ENCODE results near the gene E2F8.

Gene E2F8

GRCh38 chr11:19253817-19254216 lies 13.1 kb upstream of the E2F8 start:
- POLR2A ChIA-PET = interaction anchor here (0.5 kb wide), 1 partner anchor 181 kb away, joined by 5 read pairs; no protein-coding TSS in a partner anchor
- CTCF ChIA-PET = interaction anchor here (0.5 to 4.0 kb wide), 5 partner anchors 8 to 1225 kb away, joined by 3 to 17 read pairs (median 3); no protein-coding TSS in a partner anchor
- no peak overlapping the region for H3K4me3 ChIP-seq (ENCODE audit: low read depth, low read length)
- TF ChIP-seq, protein P1, sequence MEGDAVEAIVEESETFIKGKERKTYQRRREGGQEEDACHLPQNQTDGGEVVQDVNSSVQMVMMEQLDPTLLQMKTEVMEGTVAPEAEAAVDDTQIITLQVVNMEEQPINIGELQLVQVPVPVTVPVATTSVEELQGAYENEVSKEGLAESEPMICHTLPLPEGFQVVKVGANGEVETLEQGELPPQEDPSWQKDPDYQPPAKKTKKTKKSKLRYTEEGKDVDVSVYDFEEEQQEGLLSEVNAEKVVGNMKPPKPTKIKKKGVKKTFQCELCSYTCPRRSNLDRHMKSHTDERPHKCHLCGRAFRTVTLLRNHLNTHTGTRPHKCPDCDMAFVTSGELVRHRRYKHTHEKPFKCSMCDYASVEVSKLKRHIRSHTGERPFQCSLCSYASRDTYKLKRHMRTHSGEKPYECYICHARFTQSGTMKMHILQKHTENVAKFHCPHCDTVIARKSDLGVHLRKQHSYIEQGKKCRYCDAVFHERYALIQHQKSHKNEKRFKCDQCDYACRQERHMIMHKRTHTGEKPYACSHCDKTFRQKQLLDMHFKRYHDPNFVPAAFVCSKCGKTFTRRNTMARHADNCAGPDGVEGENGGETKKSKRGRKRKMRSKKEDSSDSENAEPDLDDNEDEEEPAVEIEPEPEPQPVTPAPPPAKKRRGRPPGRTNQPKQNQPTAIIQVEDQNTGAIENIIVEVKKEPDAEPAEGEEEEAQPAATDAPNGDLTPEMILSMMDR (IDR thresholded peaks at IDR 0.05; ENCODE audit: insufficient read depth, low read length, missing control alignments) = no peak
- DNase-seq (ENCODE audit: low read depth, low spot score) = no peak

GRCh38 chr11:19253153-19253745 lies 12.5 kb upstream of the E2F8 start:
- no peak overlapping the region for H3K4me3 ChIP-seq (ENCODE audit: low read depth, low read length)
- ChIA-PET CTCF (interaction anchor here (0.6 to 4.0 kb wide), 7 partner anchors 9 to 303 kb away, joined by 3 to 17 read pairs (median 3); no protein-coding TSS in a partner anchor), POLR2A (interaction anchor here (0.5 kb wide), 1 partner anchor 182 kb away, joined by 5 read pairs; no protein-coding TSS in a partner anchor)
- TF ChIP-seq, protein P1 (IDR thresholded peaks at IDR 0.05; ENCODE audit: insufficient read depth, low read length, missing control alignments) = no peak
- no peak for DNase-seq (ENCODE audit: low read depth, low spot score)

DNA sequence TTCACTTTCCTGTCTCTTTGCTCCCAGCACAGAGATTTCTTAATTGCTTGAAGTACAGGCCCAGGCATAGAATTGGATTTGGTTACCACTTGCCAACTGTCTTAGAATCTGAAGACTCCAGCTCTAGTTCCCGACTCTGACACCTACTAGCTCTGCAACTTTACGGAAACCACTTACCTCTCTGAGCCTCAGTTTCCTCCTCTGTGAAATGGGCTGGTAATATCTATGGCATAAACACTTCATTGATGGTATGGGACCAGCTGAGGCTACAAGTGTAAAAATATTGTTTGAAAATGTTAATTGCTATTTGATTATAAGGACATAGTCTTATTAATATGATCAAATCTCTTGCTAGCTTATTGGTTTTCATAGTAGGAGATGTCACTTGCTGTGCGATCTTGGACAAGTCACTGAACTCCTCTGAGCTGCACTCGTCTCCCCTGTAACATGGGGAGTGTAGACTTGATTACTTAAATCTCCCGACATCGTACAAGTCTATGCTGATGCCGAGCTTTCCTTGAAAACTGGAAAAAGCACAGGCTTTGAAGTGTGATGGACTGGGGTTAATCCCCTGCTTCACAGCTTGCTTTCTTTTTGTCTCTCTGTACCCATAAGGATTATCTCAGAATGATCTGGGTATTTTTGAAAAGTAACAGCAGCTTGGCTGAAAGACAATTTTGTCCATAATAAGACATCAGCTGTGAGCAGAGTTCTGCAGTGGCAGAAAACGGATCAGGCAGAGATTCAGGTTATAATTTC lies 11.8 kb upstream of the E2F8 start:
- TF ChIP-seq, protein P1 (IDR thresholded peaks at IDR 0.05; ENCODE audit: insufficient read depth, low read length, missing control alignments) = no peak
- CTCF ChIA-PET = interaction anchor here (0.7 to 4.0 kb wide), 8 partner anchors 7 to 303 kb away, joined by 3 to 17 read pairs (median 3); no protein-coding TSS in a partner anchor
- no peak for DNase-seq (ENCODE audit: low read depth, low spot score)
- H3K4me3 ChIP-seq (ENCODE audit: low read depth, low read length) = no peak overlapping the region
- POLR2A ChIA-PET = no interaction called here

- DNase-seq (ENCODE audit: low read depth, low spot score) = no peak
- CTCF ChIA-PET = interaction anchor here (1.1 to 4.0 kb wide), 3 partner anchors 8 to 302 kb away, joined by 3 to 17 read pairs (median 13); no protein-coding TSS in a partner anchor
Observed at GRCh38 chr11:19251577-19251976, 10.8 kb upstream of the E2F8 start.

GRCh38 chr11:19246816-19247215 lies 6.1 kb upstream of the E2F8 start:
- no peak for DNase-seq (ENCODE audit: low read depth, low spot score)
- POLR2A ChIA-PET = no interaction called here
- CTCF ChIA-PET = interaction anchor here (1.3 to 3.9 kb wide), 2 partner anchors 11 to 308 kb away, joined by 7 to 47 read pairs; no protein-coding TSS in a partner anchor
- TF ChIP-seq, protein P1 (IDR thresholded peaks at IDR 0.05; ENCODE audit: insufficient read depth, low read length, missing control alignments) = no peak
- H3K4me3 ChIP-seq (ENCODE audit: low read depth, low read length) = no peak overlapping the region

More at GRCh38 chr11:19251577-19251976, 10.8 kb upstream of the E2F8 start:
- POLR2A ChIA-PET = no interaction called here
- H3K4me3 ChIP-seq (ENCODE audit: low read depth, low read length) = no peak overlapping the region
- TF ChIP-seq, protein P1 (IDR thresholded peaks at IDR 0.05; ENCODE audit: insufficient read depth, low read length, missing control alignments) = no peak

DNA sequence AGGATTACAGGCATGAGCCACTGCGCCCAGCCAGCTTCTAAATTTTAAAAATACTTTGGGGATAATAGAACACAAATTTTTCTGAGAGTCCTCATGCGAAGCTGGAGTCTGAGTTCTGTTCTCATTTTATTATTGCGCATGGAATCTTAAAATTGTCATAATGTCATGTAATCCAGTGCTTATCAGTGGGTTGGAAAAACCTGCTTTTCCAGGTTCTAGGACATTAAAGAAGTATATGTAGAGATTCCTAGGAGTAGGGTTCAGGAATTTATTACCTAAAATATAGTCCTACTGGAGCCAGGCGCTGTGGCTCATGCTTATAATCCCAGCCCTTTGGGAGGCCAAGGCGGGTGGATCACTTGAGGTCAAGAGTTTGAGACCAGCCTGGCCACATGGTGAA lies 4.6 kb upstream of the E2F8 start:
- H3K4me3 ChIP-seq (ENCODE audit: low read depth, low read length) = no peak overlapping the region
- TF ChIP-seq, protein P1 (IDR thresholded peaks at IDR 0.05; ENCODE audit: insufficient read depth, low read length, missing control alignments) = no peak
- ChIA-PET CTCF (interaction anchor here (3.9 kb wide), 1 partner anchor 13 kb away, joined by 47 read pairs; no protein-coding TSS in a partner anchor), POLR2A (no interaction called here)
- no peak for DNase-seq (ENCODE audit: low read depth, low spot score)

All from AG04449 (cell line).